ENCODE results near the gene FAM186B.

The FAM186B gene

DNA sequence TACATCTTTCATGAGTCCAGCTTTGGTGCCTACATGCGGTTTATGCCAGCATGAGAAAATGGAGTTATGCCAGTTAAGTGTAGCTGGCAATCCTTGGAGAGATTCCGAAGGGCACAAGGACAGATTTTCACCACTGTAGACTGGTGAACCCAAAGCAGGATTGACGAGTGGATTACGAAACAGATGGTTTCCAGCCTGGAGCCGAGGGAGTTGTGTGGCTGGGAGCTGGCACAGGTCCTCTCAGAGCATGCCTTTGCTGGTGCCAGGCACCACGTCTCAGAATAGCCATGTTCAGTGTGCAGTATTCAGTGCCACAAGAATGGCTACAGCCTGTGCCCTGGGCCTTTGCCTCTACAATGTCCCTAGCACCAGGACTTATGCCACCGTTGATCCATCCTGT, 53.4 kb downstream of the FAM186B start:
- H3K9ac ChIP-seq (ENCODE audit: low read depth, low read length) = no peak overlapping the region
- DNase-seq (no peak), ATAC-seq (ENCODE audit: insufficient read depth, low read depth) (no peak)
- H4K20me1 ChIP-seq (ENCODE audit: insufficient read depth, low read length) = 0 out of 2 replicates have a peak, but pooled peaks cover 2% of the 10 kb centered on the region
- no peaks in the 10 kb centered on the region for H3K9me3 ChIP-seq (ENCODE audit: insufficient read depth, low read length, severe bottlenecking)
- no peak overlapping the region for H3K4me2 ChIP-seq (ENCODE audit: insufficient read depth, low read length)
- no peak for TF ChIP-seq EZH2 (IDR thresholded peaks at IDR 0.05; ENCODE audit: borderline replicate concordance, low read depth, low read length, severe bottlenecking)
- TF ChIP-seq, protein P1, sequence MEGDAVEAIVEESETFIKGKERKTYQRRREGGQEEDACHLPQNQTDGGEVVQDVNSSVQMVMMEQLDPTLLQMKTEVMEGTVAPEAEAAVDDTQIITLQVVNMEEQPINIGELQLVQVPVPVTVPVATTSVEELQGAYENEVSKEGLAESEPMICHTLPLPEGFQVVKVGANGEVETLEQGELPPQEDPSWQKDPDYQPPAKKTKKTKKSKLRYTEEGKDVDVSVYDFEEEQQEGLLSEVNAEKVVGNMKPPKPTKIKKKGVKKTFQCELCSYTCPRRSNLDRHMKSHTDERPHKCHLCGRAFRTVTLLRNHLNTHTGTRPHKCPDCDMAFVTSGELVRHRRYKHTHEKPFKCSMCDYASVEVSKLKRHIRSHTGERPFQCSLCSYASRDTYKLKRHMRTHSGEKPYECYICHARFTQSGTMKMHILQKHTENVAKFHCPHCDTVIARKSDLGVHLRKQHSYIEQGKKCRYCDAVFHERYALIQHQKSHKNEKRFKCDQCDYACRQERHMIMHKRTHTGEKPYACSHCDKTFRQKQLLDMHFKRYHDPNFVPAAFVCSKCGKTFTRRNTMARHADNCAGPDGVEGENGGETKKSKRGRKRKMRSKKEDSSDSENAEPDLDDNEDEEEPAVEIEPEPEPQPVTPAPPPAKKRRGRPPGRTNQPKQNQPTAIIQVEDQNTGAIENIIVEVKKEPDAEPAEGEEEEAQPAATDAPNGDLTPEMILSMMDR (IDR thresholded peaks at IDR 0.05; ENCODE audit: borderline replicate concordance, extremely low read depth, low read length, poor library complexity, severe bottlenecking) = no peak
- H2AFZ ChIP-seq (ENCODE audit: low read depth, low read length) = no peak overlapping the region
- no peaks in the 10 kb centered on the region for H3K79me2 ChIP-seq (ENCODE audit: insufficient read depth, low read length)
- H3K27ac ChIP-seq (ENCODE audit: low read length) = no peak overlapping the region
- H3K4me3 ChIP-seq (ENCODE audit: low read depth in 1 of 2, low read length in 2 of 2) = no peak overlapping the region
- peaks cover 3% of the 10 kb centered on the region for H3K27me3 ChIP-seq (ENCODE audit: insufficient read depth, low read length, poor library complexity)
- H3K4me1 ChIP-seq (ENCODE audit: insufficient read depth, low read length) = no peaks in the 10 kb centered on the region
- peaks cover 7% of the 10 kb centered on the region for H3K36me3 ChIP-seq (ENCODE audit: insufficient read depth, low read length)

DNA sequence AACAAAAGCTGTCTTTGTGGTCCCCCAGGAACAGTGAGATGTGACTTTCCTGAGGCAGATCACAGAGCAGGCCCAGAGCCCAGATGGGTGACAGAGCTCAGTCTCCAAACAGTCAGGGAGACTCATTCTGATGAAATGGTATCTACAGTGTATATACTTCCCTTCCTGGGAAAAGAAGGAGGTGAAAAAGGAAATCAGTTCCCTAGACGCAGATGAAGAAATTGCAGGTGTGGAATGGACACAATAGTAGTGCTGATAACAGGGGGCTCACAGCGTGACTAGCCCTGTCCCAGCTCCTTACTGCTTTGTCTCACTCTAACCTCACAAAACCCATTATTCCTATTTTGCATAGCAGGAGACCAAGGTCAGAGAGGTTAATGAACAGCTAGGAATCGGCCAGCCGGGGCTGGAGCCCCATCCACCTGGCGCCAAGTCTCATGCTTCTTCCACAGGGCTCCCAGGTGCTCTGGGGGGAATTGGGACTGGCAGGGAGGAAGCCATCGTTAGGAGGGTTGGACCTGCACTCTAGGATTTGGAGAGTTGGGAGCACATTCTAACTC, 54.7 kb downstream of the FAM186B start:
- no peak overlapping the region for H3K4me3 ChIP-seq (ENCODE audit: low read depth in 1 of 2, low read length in 2 of 2)
- H3K27me3 ChIP-seq (ENCODE audit: insufficient read depth, low read length, poor library complexity) = peaks cover 3% of the 10 kb centered on the region
- no peaks in the 10 kb centered on the region for H4K20me1 ChIP-seq (ENCODE audit: insufficient read depth, low read length)
- no peaks in the 10 kb centered on the region for H3K9me3 ChIP-seq (ENCODE audit: insufficient read depth, low read length, severe bottlenecking)
- H3K9ac ChIP-seq (ENCODE audit: low read depth, low read length) = no peak overlapping the region
- no peaks in the 10 kb centered on the region for H3K79me2 ChIP-seq (ENCODE audit: insufficient read depth, low read length)
- no peaks in the 10 kb centered on the region for H3K4me1 ChIP-seq (ENCODE audit: insufficient read depth, low read length)
- H3K4me2 ChIP-seq (ENCODE audit: insufficient read depth, low read length) = no peak overlapping the region
- H3K36me3 ChIP-seq (ENCODE audit: insufficient read depth, low read length) = no peaks in the 10 kb centered on the region
- DNase-seq (no peak), ATAC-seq (ENCODE audit: insufficient read depth, low read depth) (no peak)
- TF ChIP-seq EZH2 (IDR thresholded peaks at IDR 0.05; ENCODE audit: borderline replicate concordance, low read depth, low read length, severe bottlenecking) = no peak
- TF ChIP-seq, protein P1 (IDR thresholded peaks at IDR 0.05; ENCODE audit: borderline replicate concordance, extremely low read depth, low read length, poor library complexity, severe bottlenecking) = no peak
- H3K27ac ChIP-seq (ENCODE audit: low read length) = no peak overlapping the region
- no peak overlapping the region for H2AFZ ChIP-seq (ENCODE audit: low read depth, low read length)

DNA sequence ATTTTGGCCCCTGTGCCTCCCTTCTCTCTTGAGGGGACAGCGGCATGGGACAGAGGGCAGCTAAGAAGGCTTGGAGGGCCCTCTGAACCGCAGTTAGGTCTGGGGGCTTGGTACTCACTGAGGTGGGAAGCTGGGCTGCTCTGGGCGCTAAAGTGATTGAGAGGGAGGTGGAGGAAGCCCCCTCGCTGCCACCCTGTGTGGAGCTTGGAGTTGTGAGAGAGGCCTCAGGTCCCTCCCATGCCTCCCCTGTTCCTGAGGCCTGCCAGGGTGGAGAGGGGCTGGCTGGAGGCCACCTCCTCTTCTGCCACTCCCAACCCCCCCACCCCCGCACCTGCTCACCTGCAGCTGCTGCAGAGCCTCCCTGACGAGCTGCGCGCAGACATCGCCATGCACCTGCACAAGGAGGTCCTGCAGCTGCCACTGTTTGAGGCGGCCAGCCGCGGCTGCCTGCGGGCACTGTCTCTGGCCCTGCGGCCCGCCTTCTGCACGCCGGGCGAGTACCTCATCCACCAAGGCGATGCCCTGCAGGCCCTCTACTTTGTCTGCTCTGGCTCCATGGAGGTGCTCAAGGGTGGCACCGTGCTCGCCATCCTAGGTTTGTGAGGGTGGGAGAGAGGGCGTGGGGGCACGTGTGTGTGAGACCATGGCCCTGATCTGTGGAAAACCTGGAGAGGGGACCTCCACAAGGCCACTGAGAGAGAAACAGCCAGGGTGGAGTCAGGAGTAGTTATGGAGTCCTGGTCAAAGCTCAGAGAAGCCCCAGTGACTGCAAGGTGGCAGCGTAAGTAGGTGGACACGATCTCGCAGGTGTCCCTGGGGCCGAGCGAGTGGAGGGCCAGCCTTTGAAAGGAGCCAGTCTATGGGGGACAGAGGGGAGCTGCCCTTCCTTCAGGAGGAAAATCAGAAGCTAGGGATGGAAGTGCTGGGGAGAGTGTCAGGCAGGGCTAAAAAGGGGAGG, 55.4 kb downstream of the FAM186B start:
- H2AFZ ChIP-seq (ENCODE audit: low read depth, low read length) = no peak overlapping the region
- H3K27ac ChIP-seq (ENCODE audit: low read length) = no peak overlapping the region
- DNase-seq = no peak
- no peaks in the 10 kb centered on the region for H3K9me3 ChIP-seq (ENCODE audit: insufficient read depth, low read length, severe bottlenecking)
- H3K4me3 ChIP-seq (ENCODE audit: low read depth in 1 of 2, low read length in 2 of 2) = no peak overlapping the region
- H3K79me2 ChIP-seq (ENCODE audit: insufficient read depth, low read length) = no peaks in the 10 kb centered on the region
- no peaks in the 10 kb centered on the region for H3K4me1 ChIP-seq (ENCODE audit: insufficient read depth, low read length)
- no peak overlapping the region for H3K9ac ChIP-seq (ENCODE audit: low read depth, low read length)
- ATAC-seq (ENCODE audit: insufficient read depth, low read depth) = no peak
- TF ChIP-seq, protein P1 (IDR thresholded peaks at IDR 0.05; ENCODE audit: borderline replicate concordance, extremely low read depth, low read length, poor library complexity, severe bottlenecking) = no peak
- TF ChIP-seq EZH2 (IDR thresholded peaks at IDR 0.05; ENCODE audit: borderline replicate concordance, low read depth, low read length, severe bottlenecking) = no peak
- H3K36me3 ChIP-seq (ENCODE audit: insufficient read depth, low read length) = no peaks in the 10 kb centered on the region
- no peak overlapping the region for H3K4me2 ChIP-seq (ENCODE audit: insufficient read depth, low read length)
- H4K20me1 ChIP-seq (ENCODE audit: insufficient read depth, low read length) = no peaks in the 10 kb centered on the region
- H3K27me3 ChIP-seq (ENCODE audit: insufficient read depth, low read length, poor library complexity) = peaks cover 3% of the 10 kb centered on the region
